NAMALWA (cell line): ENCODE results near the gene EHMT1.
"Not testable (repeated sequence)": the region's sequence is repeated elsewhere in the genome, so short reads cannot be mapped to it uniquely, and the experiment has no call there.

Experiments
- DNase-seq: peaks from one replicate; pipeline ENCODE4 v3.0.0-alpha.2; 2015; ENCODE audit warnings: low spot score

The EHMT1 gene

GRCh38 chr9:137873408-137873807 lies 254.6 kb downstream of the EHMT1 start:
- no peak for DNase-seq

- no peak for DNase-seq
Measured at GRCh38 chr9:137873858-137874362, 255.1 kb downstream of the EHMT1 start.

GRCh38 chr9:137875354-137875753 lies 256.5 kb downstream of the EHMT1 start:
- no peak for DNase-seq

- no peak for DNase-seq
Measured at GRCh38 chr9:137875846-137876245, 257.0 kb downstream of the EHMT1 start.

- DNase-seq = no peak
Measured at GRCh38 chr9:137876269-137876668, 257.5 kb downstream of the EHMT1 start.

GRCh38 chr9:137876781-137877386 lies 258.1 kb downstream of the EHMT1 start:
- DNase-seq = no peak

GRCh38 chr9:137877506-137878122 lies 258.8 kb downstream of the EHMT1 start, which contains the start of gene CACNA1B:
TSS of gene CACNA1B (plus strand) at chr9:137877782. CDS start at chr9:137877934, 152 bp downstream.
- DNase-seq = not testable (repeated sequence)

GRCh38 chr9:137878146-137878941 lies 259.5 kb downstream of the EHMT1 start:
- no peak for DNase-seq

- DNase-seq = no peak
Measured at GRCh38 chr9:137879052-137879451, 260.2 kb downstream of the EHMT1 start.

- DNase-seq = no peak
Measured at GRCh38 chr9:137879566-137880150, 260.9 kb downstream of the EHMT1 start.

GRCh38 chr9:137880160-137880975 lies 261.6 kb downstream of the EHMT1 start:
- DNase-seq = no peak

GRCh38 chr9:137880976-137881530 lies 262.2 kb downstream of the EHMT1 start:
- DNase-seq = no peak

GRCh38 chr9:137881591-137882505 lies 263.0 kb downstream of the EHMT1 start:
- DNase-seq = no peak

GRCh38 chr9:137882506-137882821 lies 263.7 kb downstream of the EHMT1 start:
- DNase-seq = no peak

- DNase-seq = not testable (repeated sequence)
Measured at GRCh38 chr9:137883977-137884376, 265.2 kb downstream of the EHMT1 start.

GRCh38 chr9:137884547-137884946 lies 265.7 kb downstream of the EHMT1 start:
- not testable (repeated sequence) for DNase-seq

GRCh38 chr9:137885121-137885520 lies 266.3 kb downstream of the EHMT1 start:
- DNase-seq = not testable (repeated sequence)
